Measurements from ENCODE around the gene ARPC2.

Gene ARPC2

GRCh38 chr2:218291318-218292047 lies 74.5 kb downstream of the ARPC2 start:
- Histone ChIP-seq H3K9ac (ENCODE audit: low read length in 2 of 2) (peak overlapping the region; percentile 89 to 92), H3K9me3 (ENCODE audit: control insufficient read depth in 2 of 2, low read length in 2 of 2) (no peaks in the 10 kb centered on the region), H3K27me3 (ENCODE audit: control insufficient read depth in 1 of 2, insufficient read depth in 2 of 2, low read length in 2 of 2) (no peaks in the 10 kb centered on the region), H3K36me3 (ENCODE audit: control insufficient read depth in 2 of 2, insufficient read depth in 2 of 2, low read length in 2 of 2) (no peaks in the 10 kb centered on the region), H3K27ac (ENCODE audit: low read length) (peak overlapping the region; percentile 92), H3K4me3 (ENCODE audit: low read length in 2 of 2) (peak overlapping the region; percentile 74 to 90), H3K4me1 (ENCODE audit: control insufficient read depth, insufficient read depth, low read length) (peaks cover 35% of the 10 kb centered on the region)

- Histone ChIP-seq H3K27me3 (ENCODE audit: control insufficient read depth in 1 of 2, insufficient read depth in 2 of 2, low read length in 2 of 2) (no peaks in the 10 kb centered on the region), H3K27ac (ENCODE audit: low read length) (peak within 1 kb of the TSS; percentile 92), H3K36me3 (ENCODE audit: control insufficient read depth in 2 of 2, insufficient read depth in 2 of 2, low read length in 2 of 2) (no peaks in the 10 kb centered on the region), H3K9ac (ENCODE audit: low read length in 2 of 2) (peak within 1 kb of the TSS; percentile 89 to 92), H3K9me3 (ENCODE audit: control insufficient read depth in 2 of 2, low read length in 2 of 2) (no peaks in the 10 kb centered on the region), H3K4me1 (ENCODE audit: control insufficient read depth, insufficient read depth, low read length) (peaks cover 28% of the 10 kb centered on the region), H3K4me3 (ENCODE audit: low read length in 2 of 2) (peak within 1 kb of the TSS; percentile 74 to 90)
Observed at GRCh38 chr2:218292048-218293014, 75.3 kb downstream of the ARPC2 start, which contains the start of gene TMBIM1. Gene TMBIM1 (minus strand): TSS chr2:218292503. CDS start chr2:218282141, 10,362 bp downstream.

GRCh38 chr2:218293715-218294429 lies 76.9 kb downstream of the ARPC2 start:
- Histone ChIP-seq H3K4me3 (ENCODE audit: low read length in 2 of 2) (no peak overlapping the region), H3K9me3 (ENCODE audit: control insufficient read depth in 2 of 2, low read length in 2 of 2) (no peaks in the 10 kb centered on the region), H3K36me3 (ENCODE audit: control insufficient read depth in 2 of 2, insufficient read depth in 2 of 2, low read length in 2 of 2) (no peaks in the 10 kb centered on the region), H3K4me1 (ENCODE audit: control insufficient read depth, insufficient read depth, low read length) (peaks cover 21% of the 10 kb centered on the region), H3K27me3 (ENCODE audit: control insufficient read depth in 1 of 2, insufficient read depth in 2 of 2, low read length in 2 of 2) (no peaks in the 10 kb centered on the region), H3K9ac (ENCODE audit: low read length in 2 of 2) (peak overlapping the region in 1 of 2 donors; percentile 5), H3K27ac (ENCODE audit: low read length) (no peak overlapping the region)

GRCh38 chr2:218294430-218295022 lies 77.5 kb downstream of the ARPC2 start:
- Histone ChIP-seq H3K36me3 (ENCODE audit: control insufficient read depth in 2 of 2, insufficient read depth in 2 of 2, low read length in 2 of 2) (no peaks in the 10 kb centered on the region), H3K9ac (ENCODE audit: low read length in 2 of 2) (no peak overlapping the region), H3K4me3 (ENCODE audit: low read length in 2 of 2) (no peak overlapping the region), H3K9me3 (ENCODE audit: control insufficient read depth in 2 of 2, low read length in 2 of 2) (no peaks in the 10 kb centered on the region), H3K27ac (ENCODE audit: low read length) (no peak overlapping the region), H3K27me3 (ENCODE audit: control insufficient read depth in 1 of 2, insufficient read depth in 2 of 2, low read length in 2 of 2) (no peaks in the 10 kb centered on the region), H3K4me1 (ENCODE audit: control insufficient read depth, insufficient read depth, low read length) (peaks cover 19% of the 10 kb centered on the region)

- Histone ChIP-seq H3K27me3 (ENCODE audit: control insufficient read depth in 1 of 2, insufficient read depth in 2 of 2, low read length in 2 of 2) (no peaks in the 10 kb centered on the region), H3K27ac (ENCODE audit: low read length) (no peak overlapping the region), H3K4me1 (ENCODE audit: control insufficient read depth, insufficient read depth, low read length) (peaks cover 14% of the 10 kb centered on the region), H3K9me3 (ENCODE audit: control insufficient read depth in 2 of 2, low read length in 2 of 2) (no peaks in the 10 kb centered on the region), H3K4me3 (ENCODE audit: low read length in 2 of 2) (no peak overlapping the region), H3K9ac (ENCODE audit: low read length in 2 of 2) (no peak overlapping the region), H3K36me3 (ENCODE audit: control insufficient read depth in 2 of 2, insufficient read depth in 2 of 2, low read length in 2 of 2) (no peaks in the 10 kb centered on the region)
Observed at GRCh38 chr2:218295029-218295428, 78.0 kb downstream of the ARPC2 start.

GRCh38 chr2:218296200-218296599 lies 79.2 kb downstream of the ARPC2 start:
- no peaks in the 10 kb centered on the region for H3K9me3 ChIP-seq (ENCODE audit: control insufficient read depth in 2 of 2, low read length in 2 of 2)
- H3K4me1 ChIP-seq (ENCODE audit: control insufficient read depth, insufficient read depth, low read length) = peaks cover 2% of the 10 kb centered on the region

GRCh38 chr2:218296847-218297246 lies 79.9 kb downstream of the ARPC2 start:
- no peak overlapping the region for H3K27ac ChIP-seq (ENCODE audit: low read length)
- H3K9ac ChIP-seq (ENCODE audit: low read length in 2 of 2) = no peak overlapping the region
- H3K9me3 ChIP-seq (ENCODE audit: control insufficient read depth in 2 of 2, low read length in 2 of 2) = no peaks in the 10 kb centered on the region
- no peaks in the 10 kb centered on the region for H3K36me3 ChIP-seq (ENCODE audit: control insufficient read depth in 2 of 2, insufficient read depth in 2 of 2, low read length in 2 of 2)
- H3K27me3 ChIP-seq (ENCODE audit: control insufficient read depth in 1 of 2, insufficient read depth in 2 of 2, low read length in 2 of 2) = no peaks in the 10 kb centered on the region
- no peaks in the 10 kb centered on the region for H3K4me1 ChIP-seq (ENCODE audit: control insufficient read depth, insufficient read depth, low read length)
- H3K4me3 ChIP-seq (ENCODE audit: low read length in 2 of 2) = no peak overlapping the region

More at GRCh38 chr2:218296200-218296599, 79.2 kb downstream of the ARPC2 start:
- Histone ChIP-seq H3K27ac (ENCODE audit: low read length) (no peak overlapping the region), H3K27me3 (ENCODE audit: control insufficient read depth in 1 of 2, insufficient read depth in 2 of 2, low read length in 2 of 2) (no peaks in the 10 kb centered on the region), H3K9ac (ENCODE audit: low read length in 2 of 2) (no peak overlapping the region), H3K4me3 (ENCODE audit: low read length in 2 of 2) (no peak overlapping the region), H3K36me3 (ENCODE audit: control insufficient read depth in 2 of 2, insufficient read depth in 2 of 2, low read length in 2 of 2) (no peaks in the 10 kb centered on the region)

- Histone ChIP-seq H3K9ac (ENCODE audit: low read length in 2 of 2) (no peak overlapping the region), H3K4me1 (ENCODE audit: control insufficient read depth, insufficient read depth, low read length) (no peaks in the 10 kb centered on the region), H3K9me3 (ENCODE audit: control insufficient read depth in 2 of 2, low read length in 2 of 2) (no peaks in the 10 kb centered on the region), H3K4me3 (ENCODE audit: low read length in 2 of 2) (no peak overlapping the region), H3K27ac (ENCODE audit: low read length) (no peak overlapping the region), H3K36me3 (ENCODE audit: control insufficient read depth in 2 of 2, insufficient read depth in 2 of 2, low read length in 2 of 2) (no peaks in the 10 kb centered on the region), H3K27me3 (ENCODE audit: control insufficient read depth in 1 of 2, insufficient read depth in 2 of 2, low read length in 2 of 2) (no peaks in the 10 kb centered on the region)
Observed at GRCh38 chr2:218298314-218298875, 81.4 kb downstream of the ARPC2 start.

- Histone ChIP-seq H3K36me3 (ENCODE audit: control insufficient read depth in 2 of 2, insufficient read depth in 2 of 2, low read length in 2 of 2) (no peaks in the 10 kb centered on the region), H3K27ac (ENCODE audit: low read length) (no peak overlapping the region), H3K4me1 (ENCODE audit: control insufficient read depth, insufficient read depth, low read length) (no peaks in the 10 kb centered on the region), H3K9ac (ENCODE audit: low read length in 2 of 2) (no peak overlapping the region), H3K9me3 (ENCODE audit: control insufficient read depth in 2 of 2, low read length in 2 of 2) (no peaks in the 10 kb centered on the region), H3K27me3 (ENCODE audit: control insufficient read depth in 1 of 2, insufficient read depth in 2 of 2, low read length in 2 of 2) (no peaks in the 10 kb centered on the region), H3K4me3 (ENCODE audit: low read length in 2 of 2) (no peak overlapping the region)
Observed at GRCh38 chr2:218300141-218300540, 83.2 kb downstream of the ARPC2 start.
